A673 (cell line): ENCODE measurements around the gene PML. TPM values are rescaled to one million over a fixed set of nuclear protein-coding genes. Genes with fewer than 3 reads are reported as not detected.
"Not testable (repeated sequence)": the region's sequence is repeated elsewhere in the genome, so short reads cannot be mapped to it uniquely, and the experiment has no call there.

Experiments
- BruUV-seq: library from RNA; stranded (reverse); fragments of 400-500 nt; replicated peaks from 2 replicates; lab custom pipeline; 2021; lab: Mats Ljungman, UMichigan
- CTCF ChIA-PET: fragments of 300-600 bp; sonication (Branson Sonifier 250); formaldehyde crosslinking; loops from one replicate; lab custom pipeline; 2022; ENCODE audit warnings: antibody characterized with exemption; lab: Charles Lee
- POLR2A ChIA-PET: fragments of 300-600 bp; sonication (Branson Sonifier 250); formaldehyde crosslinking; loops from one replicate; lab custom pipeline; 2022; ENCODE audit warnings: antibody characterized with exemption; ENCODE audit not compliant: low non-redundant PET; lab: Charles Lee
- DNase-seq: peaks from one replicate; pipeline ENCODE4 v3.0.0-alpha.2; 2015; ENCODE audit warnings: low spot score
- H3K27ac ChIP-seq: fragments of 200-600 bp; sonication (generic); 2 replicates; pipeline ENCODE4 v1.5.1; 2016; ENCODE audit warnings: mixed run types, low read depth, mild to moderate bottlenecking, mixed read lengths, antibody characterized with exemption, low read length; ENCODE audit not compliant: poor library complexity, severe bottlenecking
- H3K27me3 ChIP-seq: fragments of 200-600 bp; sonication (generic); replicated peaks from 2 replicates; pipeline ENCODE4 v1.6.1; 2017; ENCODE audit warnings: mixed run types, low read depth, mild to moderate bottlenecking, mixed read lengths, antibody characterized with exemption, low read length; ENCODE audit not compliant: insufficient read depth, poor library complexity
- H3K36me3 ChIP-seq: fragments of 200-600 bp; sonication (generic); 2 replicates; pipeline ENCODE4 v1.6.1; 2016; ENCODE audit warnings: mixed run types, mild to moderate bottlenecking, mixed read lengths, antibody characterized with exemption, low read length; ENCODE audit not compliant: insufficient read depth, poor library complexity, severe bottlenecking
- H3K4me1 ChIP-seq: fragments of 200-600 bp; sonication (generic); 2 replicates; pipeline ENCODE4 v1.6.1; 2017; ENCODE audit warnings: mixed run types, mild to moderate bottlenecking, mixed read lengths, antibody characterized with exemption, low read length; ENCODE audit not compliant: insufficient read depth, poor library complexity, severe bottlenecking
- H3K4me3 ChIP-seq: fragments of 200-600 bp; sonication (generic); 2 replicates; pipeline ENCODE4 v1.5.1; 2016; ENCODE audit warnings: low read depth, mixed run types, mild to moderate bottlenecking, mixed read lengths, low read length; ENCODE audit not compliant: poor library complexity, severe bottlenecking
- H3K9me3 ChIP-seq: fragments of 200-600 bp; sonication (generic); 2 replicates; pipeline ENCODE4 v1.6.1; 2016; ENCODE audit warnings: mixed run types, low read depth, mild to moderate bottlenecking, mixed read lengths, antibody characterized with exemption, low read length; ENCODE audit not compliant: poor library complexity, severe bottlenecking
- CTCF ChIP-seq: fragments of 300-800, 200-600 bp; sonication (generic); conservative IDR thresholded peaks from 2 replicates; pipeline ENCODE4 v1.5.1; 2017; ENCODE audit warnings: low read depth, mild to moderate bottlenecking, antibody characterized with exemption, low read length, moderate library complexity, mixed read lengths
- EZH2 ChIP-seq: fragments of 200-600 bp; sonication (generic); IDR thresholded peaks from 2 replicates; pipeline ENCODE4 v1.6.1; 2017; ENCODE audit warnings: borderline replicate concordance, low read depth, mild to moderate bottlenecking, mixed read lengths, antibody characterized with exemption, low read length; ENCODE audit not compliant: poor library complexity, severe bottlenecking
- intact Hi-C: fragments of 100-400 bp; cut with micrococcal nuclease; formaldehyde crosslinking; loops from one replicate; pipeline ENCODE4 v1.10.0; 2022; ENCODE audit not compliant: unreplicated experiment
- total RNA-seq: library from RNA; stranded (reverse); gene quantifications from 2 replicates; pipeline ENCODE4 v1.2.3, GENCODE V29; 2021

The PML gene
- total RNA-seq, 1 experiment from 2014 or later, result 40.0 TPM

GRCh38 chr15:73969151-73969759, 25.3 kb upstream of the PML start:
- ChIA-PET CTCF (interaction anchor here (0.6 kb wide), 1 partner anchor 84 kb away, joined by 6 read pairs; no protein-coding TSS in a partner anchor), POLR2A (no interaction called here)
- no TSS peak for BruUV-seq

GRCh38 chr15:73972984-73973682, 21.4 kb upstream of the PML start:
- peak; percentile 91 for DNase-seq
- CTCF ChIA-PET, result interaction anchor here (0.5 to 1.6 kb wide), 26 partner anchors 9 to 524 kb away, joined by 3 to 49 read pairs (median 5); partner anchors contain the start of genes PML and TBC1D21

More at GRCh38 chr15:73969151-73969759, 25.3 kb upstream of the PML start:
- no peaks in the 10 kb centered on the region for H3K36me3 ChIP-seq
- H3K9me3 ChIP-seq, result no peaks in the 10 kb centered on the region
- H3K27me3 ChIP-seq, result no peaks in the 10 kb centered on the region
- intact Hi-C loops, result no loop called here
- no peak overlapping the region for H3K27ac ChIP-seq
- no peak for DNase-seq
- peaks cover 16% of the 10 kb centered on the region for H3K4me1 ChIP-seq
- TF ChIP-seq CTCF (no peak), EZH2 (no peak)
- H3K4me3 ChIP-seq, result no peak overlapping the region

GRCh38 chr15:73973683-73974200, 20.8 kb upstream of the PML start:
- DNase-seq, H3K4me1 ChIP-seq, H3K27me3 ChIP-seq, H3K9me3 ChIP-seq, H3K4me3 ChIP-seq, H3K36me3 ChIP-seq, POLR2A ChIA-PET, BruUV-seq, H3K27ac ChIP-seq: not testable (repeated sequence)
- intact Hi-C loops, result loop anchor here (2.0 to 5.0 kb wide), 3 partner anchors 63 to 349 kb away; no protein-coding TSS in a partner anchor
- CTCF ChIA-PET, result interaction anchor here (0.8 to 1.6 kb wide), 3 partner anchors 14 to 344 kb away, joined by 3 to 49 read pairs (median 15); no protein-coding TSS in a partner anchor

More at GRCh38 chr15:73972984-73973682, 21.4 kb upstream of the PML start:
- H3K27ac ChIP-seq, result no peak overlapping the region
- POLR2A ChIA-PET, result interaction anchor here (0.6 kb wide), 1 partner anchor 335 kb away, joined by 3 read pairs; no protein-coding TSS in a partner anchor
- TF ChIP-seq CTCF (peak; percentile 92), EZH2 (no peak)
- no peaks in the 10 kb centered on the region for H3K9me3 ChIP-seq
- H3K4me3 ChIP-seq, result peak overlapping the region; percentile 24
- intact Hi-C loops, result loop anchor here (2.0 to 5.0 kb wide), 3 partner anchors 64 to 350 kb away; no protein-coding TSS in a partner anchor
- H3K27me3 ChIP-seq, result no peaks in the 10 kb centered on the region
- H3K4me1 ChIP-seq, result no peaks in the 10 kb centered on the region
- H3K36me3 ChIP-seq, result no peaks in the 10 kb centered on the region
- no TSS peak for BruUV-seq

- BruUV-seq, POLR2A ChIA-PET, H3K27me3 ChIP-seq, H3K27ac ChIP-seq, H3K36me3 ChIP-seq, DNase-seq, H3K4me3 ChIP-seq, intact Hi-C loops, H3K9me3 ChIP-seq, H3K4me1 ChIP-seq: not testable (repeated sequence)
- CTCF ChIA-PET, result interaction anchor here (0.6 kb wide), 1 partner anchor 349 kb away, joined by 8 read pairs; no protein-coding TSS in a partner anchor
These were observed 18.9 kb upstream of the PML start for GRCh38 chr15:73975440-73976125.
